CD4-positive, CD25-positive, alpha-beta regulatory T cell (primary cell): ENCODE results near the gene SH3BP4. TPM values are rescaled to one million over a fixed set of nuclear protein-coding genes. Genes with fewer than 3 reads are reported as not detected.

ENCODE experiments used
- ATAC-seq, 2 donors: fragments of 150-1000 bp; cut with Tn5 transposase; one replicate each; pipeline ENCODE4 v1.10.0; 2021; ENCODE audit warnings: low read depth in 2 of 2, moderate number of reproducible peaks in 2 of 2, moderate library complexity in 1 of 2
- DNase-seq, 3 donors: peaks; one replicate each; pipeline versions ENCODE4 v3.0.0 to v3.0.0-alpha.2; 2012 to 2022; ENCODE audit warnings: mixed read lengths in 1 of 3
- H3K27ac ChIP-seq: one replicate; pipeline ENCODE4 v1.7.0; 2013; ENCODE audit warnings: mild to moderate bottlenecking, low read length; ENCODE audit not compliant: insufficient read depth, poor library complexity, severe bottlenecking
- H3K27me3 ChIP-seq: one replicate; pipeline ENCODE4 v1.7.0; 2013; ENCODE audit warnings: low read length; ENCODE audit not compliant: control insufficient read depth, insufficient read depth
- H3K36me3 ChIP-seq: one replicate; pipeline ENCODE4 v1.7.0; 2013; ENCODE audit warnings: mild to moderate bottlenecking, low read length, moderate library complexity; ENCODE audit not compliant: control insufficient read depth, insufficient read depth
- H3K4me1 ChIP-seq: 2 replicates; pipeline ENCODE4 v1.7.0; 2013; ENCODE audit warnings: mild to moderate bottlenecking, low read length; ENCODE audit not compliant: insufficient read depth, control insufficient read depth, poor library complexity, severe bottlenecking
- H3K4me3 ChIP-seq: one replicate; pipeline ENCODE4 v1.7.0; 2013; ENCODE audit warnings: low read depth, mild to moderate bottlenecking, low read length, moderate library complexity
- H3K9me3 ChIP-seq, 2 experiments: 1 replicate in 1 of 2; 2 replicates in 1 of 2; pipeline ENCODE4 v1.7.0; 2013; ENCODE audit warnings: low read length in 2 of 2, mild to moderate bottlenecking in 1 of 2, moderate library complexity in 1 of 2; ENCODE audit not compliant: control insufficient read depth in 2 of 2
- H3K27ac Mint-ChIP-seq, 3 donors: one replicate each; pipeline ENCODE4 v1.8.0; 2020 to 2022; ENCODE audit warnings: mild to moderate bottlenecking in 3 of 3, mixed read lengths in 3 of 3, moderate library complexity in 2 of 3
- H3K27me3 Mint-ChIP-seq: one replicate; pipeline ENCODE4 v1.8.0; 2022; ENCODE audit warnings: mild to moderate bottlenecking, mixed read lengths
- H3K36me3 Mint-ChIP-seq: one replicate; pipeline ENCODE4 v1.8.0; 2020; ENCODE audit warnings: mixed read lengths
- H3K4me1 Mint-ChIP-seq, 4 donors: one replicate each; pipeline ENCODE4 v1.8.0; 2020 to 2022; ENCODE audit warnings: mixed read lengths in 4 of 4, mild to moderate bottlenecking in 1 of 4
- H3K4me3 Mint-ChIP-seq, 4 donors: one replicate each; pipeline ENCODE4 v1.8.0; 2020 to 2022; ENCODE audit warnings: mild to moderate bottlenecking in 4 of 4, mixed read lengths in 4 of 4, moderate library complexity in 3 of 4
- H3K9me3 Mint-ChIP-seq, 7 donors: one replicate each; pipeline ENCODE4 v1.8.0; 2020 to 2022; ENCODE audit warnings: mixed read lengths in 7 of 7, mild to moderate bottlenecking in 3 of 7, moderate library complexity in 2 of 7
- polyA plus RNA-seq, 4 donors: library from polyadenylated mRNA; unstranded; fragments of 300-500 nt; fragmentation: Illumina TruSeq; gene quantifications; one replicate each; pipeline ENCODE4 v1.2.3, GENCODE V29; 2021
- total RNA-seq: library from RNA; stranded (reverse); gene quantifications from one replicate; pipeline ENCODE4 v1.2.3, GENCODE V29; 2022

Gene SH3BP4
- total and polyA plus RNA-seq, 5 donors from 2014 or later = 0.37 TPM; not detected in 4

DNA sequence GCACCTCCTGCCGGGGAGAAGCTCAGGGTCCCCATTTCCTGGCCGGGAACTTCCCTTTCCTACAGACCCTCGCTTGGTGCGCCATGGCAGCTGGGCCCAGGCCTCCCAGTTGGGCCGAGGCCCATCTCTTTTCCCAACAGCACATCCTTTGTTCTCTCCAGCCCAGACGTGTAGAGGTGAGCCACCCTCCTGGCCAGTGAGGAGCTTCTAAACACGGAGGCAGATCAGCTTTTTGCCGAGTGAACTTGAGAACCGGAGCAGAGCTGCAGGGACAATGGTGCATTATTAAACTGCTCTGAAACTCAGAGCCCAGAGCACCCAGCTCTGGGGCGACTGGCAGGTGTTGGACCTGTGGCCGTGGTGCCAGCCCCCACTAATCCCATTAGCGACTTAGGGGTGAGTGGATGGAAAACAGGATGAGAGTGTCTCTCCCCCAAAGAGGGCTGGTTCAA, 25.4 kb downstream of the SH3BP4 start:
- no peak for ATAC-seq
- H3K4me1 ChIP-seq = no peaks in the 10 kb centered on the region
- H3K9me3 ChIP-seq = no peaks in the 10 kb centered on the region
- peaks cover 0 to 7% (median 0%) of the 10 kb centered on the region in 7 donors for H3K9me3 Mint-ChIP-seq
- no peak overlapping the region for H3K4me3 ChIP-seq
- H3K36me3 Mint-ChIP-seq = no peaks in the 10 kb centered on the region
- no peaks in the 10 kb centered on the region for H3K27me3 ChIP-seq
- no peak for DNase-seq
- no peaks in the 10 kb centered on the region for H3K36me3 ChIP-seq
- no peak overlapping the region for H3K27ac ChIP-seq
- no peak overlapping the region for H3K4me3 Mint-ChIP-seq
- no peaks in the 10 kb centered on the region for H3K4me1 Mint-ChIP-seq
- H3K27ac Mint-ChIP-seq = no peak overlapping the region
- peaks cover 9% of the 10 kb centered on the region for H3K27me3 Mint-ChIP-seq

DNA sequence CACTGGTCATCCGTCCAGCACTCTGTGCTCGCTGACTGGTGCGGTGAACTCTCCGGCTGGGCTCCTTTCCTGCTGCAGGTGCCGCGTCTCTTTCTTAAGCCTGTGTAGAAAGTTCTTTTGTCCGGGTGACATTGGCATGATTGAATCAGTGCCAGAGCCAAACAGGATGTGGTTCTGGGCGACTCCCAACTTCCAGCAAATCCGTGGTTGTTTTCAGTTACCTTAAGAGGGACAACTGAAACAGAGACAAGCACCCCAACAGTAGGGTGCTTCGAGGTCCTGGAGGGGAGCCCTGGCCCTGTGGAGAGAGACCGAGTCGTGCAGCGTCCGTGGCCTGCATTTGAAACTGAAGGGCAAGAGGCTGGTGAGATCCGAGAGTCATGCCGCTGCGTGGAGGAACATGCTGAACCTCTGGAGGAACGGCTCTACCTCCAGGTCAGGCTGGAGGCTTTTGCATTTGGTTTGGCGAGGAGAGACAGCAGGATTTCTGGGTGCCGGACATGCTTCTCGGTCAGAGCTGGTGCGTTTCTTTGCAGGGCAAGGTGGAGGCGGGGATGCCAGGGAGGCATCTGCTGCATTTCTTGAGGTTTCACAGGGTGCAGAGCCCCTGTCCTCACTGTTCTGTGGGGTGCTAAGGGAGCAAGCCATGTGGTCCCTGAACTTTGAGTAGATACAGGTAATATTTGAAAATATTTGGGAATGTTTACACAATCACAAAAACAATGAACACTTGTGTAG, 26.8 kb downstream of the SH3BP4 start:
- peaks cover 5% of the 10 kb centered on the region for H3K27me3 Mint-ChIP-seq

DNA sequence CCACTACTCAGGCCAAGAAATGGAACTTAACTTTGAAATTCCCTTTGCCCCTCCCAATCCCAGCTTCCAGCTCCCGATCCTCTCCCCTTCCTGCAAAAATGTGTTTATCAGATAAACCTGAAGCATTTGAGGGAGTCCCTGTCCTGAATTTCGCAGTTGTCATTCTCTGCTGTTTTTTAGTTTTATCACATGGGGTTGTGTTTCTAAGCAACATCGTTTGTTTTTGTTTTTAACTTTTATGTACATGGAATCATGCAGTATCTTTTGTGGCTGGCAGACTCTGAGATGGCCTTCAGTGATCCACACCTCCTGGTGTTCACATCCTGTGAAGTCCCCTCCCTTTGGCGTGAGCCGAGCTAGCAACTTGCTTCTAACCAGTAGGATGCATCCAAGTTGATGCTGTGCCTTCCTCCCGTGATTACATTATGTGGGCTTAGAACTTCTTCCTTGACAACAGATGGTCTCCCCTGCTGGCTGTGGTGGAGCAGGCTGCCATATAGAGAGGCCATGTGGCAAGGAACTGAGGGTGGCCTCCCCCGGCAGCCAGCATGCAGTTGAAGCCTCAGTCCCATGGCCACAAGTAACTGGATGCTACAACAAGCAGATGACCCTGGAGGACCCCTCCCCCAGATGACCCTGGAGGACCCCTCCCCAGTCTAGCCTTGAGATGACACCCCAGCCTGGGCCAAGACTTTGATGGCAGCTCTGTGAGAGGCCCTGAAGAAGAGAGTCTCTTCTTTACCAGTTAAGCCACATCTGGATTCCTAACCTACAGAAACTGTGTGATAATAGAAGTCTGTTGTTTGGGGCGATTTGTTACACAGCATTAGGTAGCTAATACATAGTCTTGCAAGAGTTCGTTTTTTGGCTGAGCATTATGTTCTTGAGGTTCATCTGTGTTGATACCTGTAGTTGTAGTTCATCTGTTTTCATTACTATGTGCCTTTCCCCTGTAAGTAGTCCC, 27.7 kb downstream of the SH3BP4 start:
- H3K4me1 Mint-ChIP-seq = no peaks in the 10 kb centered on the region
- no peaks in the 10 kb centered on the region for H3K4me1 ChIP-seq
- H3K9me3 ChIP-seq = no peaks in the 10 kb centered on the region
- no peak overlapping the region for H3K4me3 ChIP-seq
- ATAC-seq (no peak), DNase-seq (no peak)
- H3K27me3 ChIP-seq = no peaks in the 10 kb centered on the region
- no peaks in the 10 kb centered on the region for H3K36me3 ChIP-seq
- peaks cover 0 to 9% (median 0%) of the 10 kb centered on the region in 7 donors for H3K9me3 Mint-ChIP-seq
- no peak overlapping the region for H3K4me3 Mint-ChIP-seq
- peak overlapping the region in 1 of 3 donors; percentile 60 for H3K27ac Mint-ChIP-seq
- H3K36me3 Mint-ChIP-seq = no peaks in the 10 kb centered on the region
- H3K27me3 Mint-ChIP-seq = no peaks in the 10 kb centered on the region
- no peak overlapping the region for H3K27ac ChIP-seq

More for the DNA sequence above, 26.8 kb downstream of the SH3BP4 start:
- no peak overlapping the region for H3K4me3 Mint-ChIP-seq
- Histone ChIP-seq H3K27me3 (no peaks in the 10 kb centered on the region), H3K27ac (no peak overlapping the region), H3K4me1 (no peaks in the 10 kb centered on the region), H3K9me3 (no peaks in the 10 kb centered on the region), H3K4me3 (no peak overlapping the region), H3K36me3 (no peaks in the 10 kb centered on the region)
- no peak for DNase-seq
- no peaks in the 10 kb centered on the region for H3K36me3 Mint-ChIP-seq
- H3K4me1 Mint-ChIP-seq = no peaks in the 10 kb centered on the region
- no peak for ATAC-seq
- peaks cover 0 to 9% (median 0%) of the 10 kb centered on the region in 7 donors for H3K9me3 Mint-ChIP-seq
- no peak overlapping the region for H3K27ac Mint-ChIP-seq

DNA sequence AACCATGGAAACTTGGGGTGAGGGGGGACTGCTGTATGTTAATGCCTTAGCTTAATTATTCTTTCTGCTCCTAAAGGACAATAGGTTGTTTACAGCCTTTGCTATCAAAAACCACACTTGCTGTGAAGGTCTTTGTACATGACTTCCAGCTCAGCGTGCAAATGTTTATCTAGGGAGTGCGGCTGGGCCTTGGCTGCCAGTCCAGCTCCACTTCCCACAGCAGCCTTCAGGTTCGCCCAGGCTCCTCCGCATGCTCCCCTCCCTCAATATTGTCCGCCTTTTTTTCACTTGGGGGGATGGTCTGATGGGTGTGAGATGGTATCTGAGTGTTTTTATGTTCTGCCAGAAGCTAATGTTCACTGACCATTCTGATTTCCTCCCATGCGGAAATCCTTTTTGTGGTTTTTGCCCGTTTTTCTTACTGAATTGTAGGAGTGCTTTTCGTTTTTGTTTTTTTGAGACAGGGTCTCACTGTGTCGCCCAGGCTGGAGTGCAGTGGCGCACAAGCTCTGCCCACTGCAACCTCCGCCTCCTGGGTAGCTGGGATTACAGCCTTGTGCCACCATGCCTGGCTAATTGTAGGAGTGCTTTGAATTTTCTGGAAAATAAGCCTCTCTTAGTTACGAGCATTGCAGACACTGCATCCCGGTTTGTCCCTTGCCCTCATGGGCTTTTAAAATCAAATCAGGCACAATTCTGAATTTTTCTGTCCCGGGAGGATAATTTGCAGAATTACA, 28.8 kb downstream of the SH3BP4 start:
- DNase-seq (no peak), ATAC-seq (no peak)
- H3K27ac ChIP-seq = no peak overlapping the region
- Mint-ChIP-seq H3K27ac (no peak overlapping the region), H3K4me1 (no peaks in the 10 kb centered on the region), H3K27me3 (no peaks in the 10 kb centered on the region), H3K9me3 (peaks cover 0 to 9% (median 1%) of the 10 kb centered on the region in 7 donors), H3K36me3 (no peaks in the 10 kb centered on the region), H3K4me3 (no peak overlapping the region)
- H3K4me3 ChIP-seq = no peak overlapping the region
- no peaks in the 10 kb centered on the region for H3K36me3 ChIP-seq
- H3K4me1 ChIP-seq = no peaks in the 10 kb centered on the region
- no peaks in the 10 kb centered on the region for H3K27me3 ChIP-seq
- no peaks in the 10 kb centered on the region for H3K9me3 ChIP-seq

DNA sequence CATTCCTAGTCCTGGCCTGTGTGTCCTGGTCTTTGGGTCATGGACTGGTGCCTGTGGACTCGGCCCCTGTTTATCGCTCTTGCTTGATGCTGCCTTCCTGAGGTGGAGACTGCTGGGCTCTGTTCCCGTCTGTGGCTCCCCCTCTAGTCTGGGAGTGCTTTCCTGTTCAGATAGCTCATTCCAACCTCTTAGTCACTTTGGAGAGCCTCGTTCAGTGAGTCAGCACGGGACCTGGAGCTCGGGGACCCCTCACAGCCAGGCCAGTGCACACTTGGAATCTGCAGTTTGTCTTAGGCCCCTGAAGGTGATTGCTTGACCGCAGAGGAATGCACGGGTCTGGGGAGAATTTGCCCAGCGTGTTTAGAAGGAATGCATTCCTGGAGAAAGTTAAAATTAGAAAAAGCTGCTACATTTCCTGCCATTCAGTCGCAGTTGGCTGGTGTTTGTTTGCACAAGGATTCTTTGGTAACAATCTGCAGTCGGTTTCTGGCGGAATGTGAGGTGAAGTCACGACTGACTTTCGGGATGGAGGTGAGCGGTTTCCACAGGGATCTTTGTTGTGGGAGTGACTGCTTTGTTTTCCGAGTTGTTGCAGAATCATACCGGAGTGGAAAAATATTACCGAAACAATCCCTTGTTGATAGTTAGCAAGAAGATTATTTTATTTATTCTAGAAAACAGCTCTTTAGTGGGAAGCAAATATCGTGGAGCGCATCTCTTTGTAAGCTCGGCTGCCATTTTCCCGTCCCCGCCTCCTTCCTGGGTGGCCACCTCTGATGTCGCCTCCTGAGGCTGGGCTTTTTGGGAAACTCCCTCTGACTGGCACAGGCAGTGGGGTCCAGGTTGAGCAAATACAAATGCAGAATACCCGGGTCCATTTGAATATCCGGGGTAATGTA, 29.6 kb downstream of the SH3BP4 start:
- H3K36me3 ChIP-seq = no peaks in the 10 kb centered on the region

DNA sequence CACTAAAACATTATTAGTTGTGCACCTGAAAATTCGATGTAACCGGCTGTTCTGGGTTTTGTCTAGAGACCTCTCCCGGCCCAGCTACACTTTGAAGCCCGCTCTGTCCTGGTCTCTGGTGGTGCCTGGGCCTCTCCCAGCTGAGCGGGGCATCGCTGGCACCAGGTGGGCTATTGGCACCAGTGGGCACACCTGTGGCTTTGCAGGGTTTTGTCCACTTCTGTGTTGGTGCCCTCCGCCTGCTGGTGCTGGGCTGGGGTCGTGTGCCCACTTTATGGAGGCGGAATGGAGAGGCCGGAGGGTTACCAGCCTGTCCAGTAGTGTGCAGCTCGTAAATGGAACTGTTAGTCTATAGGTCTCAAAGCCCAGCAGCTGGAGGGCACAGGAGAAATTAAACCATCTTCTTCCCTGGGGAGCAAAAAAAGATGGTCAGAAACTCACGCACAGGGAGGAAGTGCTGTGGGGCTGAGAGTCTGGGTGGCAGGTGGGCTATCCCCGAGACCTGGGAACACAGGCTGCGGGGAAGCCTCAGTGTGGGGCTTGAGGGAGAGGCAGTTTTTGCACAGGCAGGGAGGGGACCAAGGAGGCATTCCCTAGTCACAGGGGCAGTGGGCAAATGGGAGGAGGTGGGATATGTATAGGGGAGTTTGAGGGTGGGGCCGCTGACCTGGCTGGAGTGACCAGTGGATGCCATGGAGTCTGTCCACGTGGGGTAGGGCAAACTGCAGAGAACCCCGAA, 30.4 kb downstream of the SH3BP4 start:
- H3K27ac ChIP-seq = no peak overlapping the region
- ATAC-seq (no peak), DNase-seq (no peak)
- Mint-ChIP-seq H3K27me3 (no peaks in the 10 kb centered on the region), H3K4me3 (no peak overlapping the region), H3K9me3 (peaks cover 0 to 9% (median 1%) of the 10 kb centered on the region in 7 donors), H3K4me1 (no peaks in the 10 kb centered on the region), H3K27ac (no peak overlapping the region), H3K36me3 (no peaks in the 10 kb centered on the region)
- H3K4me1 ChIP-seq = no peaks in the 10 kb centered on the region
- no peaks in the 10 kb centered on the region for H3K36me3 ChIP-seq
- no peaks in the 10 kb centered on the region for H3K9me3 ChIP-seq
- no peaks in the 10 kb centered on the region for H3K27me3 ChIP-seq
- no peak overlapping the region for H3K4me3 ChIP-seq

More for the DNA sequence above, 29.6 kb downstream of the SH3BP4 start:
- H3K4me3 ChIP-seq = no peak overlapping the region
- peaks cover 0 to 9% (median 1%) of the 10 kb centered on the region in 7 donors for H3K9me3 Mint-ChIP-seq
- no peaks in the 10 kb centered on the region for H3K4me1 ChIP-seq
- no peak for ATAC-seq
- H3K4me3 Mint-ChIP-seq = no peak overlapping the region
- H3K36me3 Mint-ChIP-seq = no peaks in the 10 kb centered on the region
- no peak overlapping the region for H3K27ac ChIP-seq
- no peak for DNase-seq
- no peak overlapping the region for H3K27ac Mint-ChIP-seq
- H3K27me3 ChIP-seq = no peaks in the 10 kb centered on the region
- no peaks in the 10 kb centered on the region for H3K27me3 Mint-ChIP-seq
- H3K4me1 Mint-ChIP-seq = no peaks in the 10 kb centered on the region
- H3K9me3 ChIP-seq = no peaks in the 10 kb centered on the region
